Activated T-cell treated with anti-CD3 and anti-CD28 coated beads, Interleukin-2, amount 50 U/mL, for 72 hours (primary cell): ENCODE results near the gene RAD51D. TPM values are rescaled to one million over a fixed set of nuclear protein-coding genes. Genes with fewer than 3 reads are reported as not detected.

Experiments
- ATAC-seq, 2 donors: fragments of 150-1000 bp; cut with Tn5 transposase; replicated peaks in 1 of 2; 2 replicates each; pipeline ENCODE4 v1.10.0; 2021; ENCODE audit warnings: moderate library complexity in 2 of 2, mild to moderate bottlenecking in 1 of 2
- DNase-seq, 2 donors: peaks; one replicate each; pipeline ENCODE4 v3.0.0; 2021 to 2022; ENCODE audit warnings: mixed read lengths in 1 of 2
- H3K27ac Mint-ChIP-seq: one replicate; pipeline ENCODE4 v1.8.0; 2022; ENCODE audit warnings: mild to moderate bottlenecking, moderate library complexity, mixed read lengths
- H3K27me3 Mint-ChIP-seq: one replicate; pipeline ENCODE4 v1.8.0; 2022; ENCODE audit warnings: low read depth, mixed read lengths
- H3K36me3 Mint-ChIP-seq, 2 donors: one replicate each; pipeline ENCODE4 v1.8.0; 2022; ENCODE audit warnings: mixed read lengths in 2 of 2, mild to moderate bottlenecking in 1 of 2; ENCODE audit not compliant: insufficient read depth in 2 of 2
- H3K4me1 Mint-ChIP-seq: one replicate; pipeline ENCODE4 v1.8.0; 2022; ENCODE audit warnings: low read depth, mixed read lengths
- H3K4me3 Mint-ChIP-seq, 2 donors: one replicate each; pipeline ENCODE4 v1.8.0; 2022; ENCODE audit warnings: mild to moderate bottlenecking in 2 of 2, mixed read lengths in 2 of 2, moderate library complexity in 2 of 2
- H3K9me3 Mint-ChIP-seq, 2 donors: one replicate each; pipeline ENCODE4 v1.8.0; 2022; ENCODE audit warnings: mixed read lengths in 2 of 2
- total RNA-seq, 2 donors: library from RNA; stranded (reverse); gene quantifications; one replicate each; pipeline ENCODE4 v1.2.3, GENCODE V29; 2022

The RAD51D gene
- 10 to 100 TPM; 35.3 to 44.5 TPM for total RNA-seq

DNA sequence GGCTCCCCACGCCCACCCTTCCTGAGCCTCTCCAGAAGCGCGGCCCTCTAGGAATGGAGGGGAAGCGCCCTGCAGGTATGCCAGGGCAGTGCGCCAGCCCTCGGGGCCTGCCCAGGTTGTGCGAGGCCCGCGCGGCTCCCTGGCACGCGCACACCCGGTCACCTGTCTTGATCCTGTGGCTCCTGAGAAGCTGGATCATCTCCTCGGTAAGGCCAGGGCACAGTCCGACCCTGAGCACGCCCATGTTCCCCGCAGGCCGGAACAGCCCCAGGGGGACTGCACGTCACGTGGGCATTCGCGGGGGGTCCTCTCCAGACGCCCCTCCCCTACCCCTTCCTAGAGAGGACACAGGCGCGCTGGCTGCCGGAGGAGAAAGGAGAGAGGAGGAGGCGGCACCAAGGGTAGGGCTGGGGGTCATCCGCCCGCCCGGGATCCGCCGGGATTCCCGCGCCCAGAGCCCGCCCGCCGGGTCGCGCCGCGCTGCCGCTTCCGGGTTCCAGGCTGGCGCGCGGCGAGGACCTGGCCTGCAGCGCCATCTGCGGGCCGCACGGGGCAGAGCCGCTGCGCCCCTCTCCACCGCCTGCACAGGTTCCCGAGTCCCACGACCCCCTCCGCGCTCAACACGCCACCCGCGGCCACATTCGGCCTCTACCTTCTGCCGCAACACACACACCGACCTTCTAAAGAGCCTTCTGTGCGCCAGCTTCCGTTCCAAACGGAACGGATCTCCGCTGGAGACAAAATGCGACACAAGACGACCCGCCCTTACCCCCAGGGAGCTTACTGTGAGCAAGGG, at the start of gene RAD51D:
Gene RAD51D (minus strand): TSS at position 491 of the 796 bp plus-strand sequence. CDS start 247 bp downstream, at position 244.
- Mint-ChIP-seq H3K9me3 (no peaks in the 10 kb centered on the region), H3K36me3 (peaks cover 2 to 4% of the 10 kb centered on the region in 2 donors), H3K4me1 (peaks cover 35% of the 10 kb centered on the region), H3K4me3 (peak within 1 kb of the TSS; percentile 91 to 97), H3K27me3 (no peaks in the 10 kb centered on the region), H3K27ac (peak within 1 kb of the TSS; percentile 85)
- DNase-seq (peak; percentile 82 to 90), ATAC-seq (peak; percentile 91 to 94)

GRCh38 chr17:35167666-35168065, 48.0 kb upstream of the RAD51D start:
- Mint-ChIP-seq H3K27me3 (no peaks in the 10 kb centered on the region), H3K9me3 (no peaks in the 10 kb centered on the region), H3K4me3 (no peak overlapping the region), H3K4me1 (peaks cover 41% of the 10 kb centered on the region), H3K27ac (no peak overlapping the region), H3K36me3 (no peaks in the 10 kb centered on the region)
- no peak for DNase-seq
- ATAC-seq: no peak

DNA sequence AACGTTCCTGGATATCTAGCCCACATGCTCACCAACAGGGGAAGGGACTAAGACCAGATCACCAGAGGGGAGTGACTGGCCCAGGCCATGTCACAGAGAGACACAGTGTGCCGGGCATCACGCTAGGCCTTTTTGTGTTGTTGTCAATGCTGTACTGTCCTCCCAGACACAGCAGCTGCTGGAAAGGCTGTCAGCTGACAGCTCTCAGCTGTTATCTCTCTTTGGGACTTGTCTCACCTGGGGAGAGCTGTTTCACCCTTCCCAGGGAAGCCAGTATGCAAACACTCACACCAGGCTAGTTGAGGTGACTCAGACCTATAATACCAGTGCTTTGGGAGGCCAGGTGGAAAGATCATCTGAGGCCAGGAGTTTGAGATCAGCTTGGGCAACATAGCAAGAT, 47.4 kb upstream of the RAD51D start:
- no peak overlapping the region for H3K4me3 Mint-ChIP-seq
- DNase-seq (no peak), ATAC-seq (no peak)
- H3K27ac Mint-ChIP-seq: no peak overlapping the region
- no peaks in the 10 kb centered on the region for H3K27me3 Mint-ChIP-seq
- H3K4me1 Mint-ChIP-seq: peaks cover 41% of the 10 kb centered on the region
- H3K9me3 Mint-ChIP-seq: no peaks in the 10 kb centered on the region
- H3K36me3 Mint-ChIP-seq: no peaks in the 10 kb centered on the region

- H3K36me3 Mint-ChIP-seq: no peaks in the 10 kb centered on the region
- no peaks in the 10 kb centered on the region for H3K27me3 Mint-ChIP-seq
- peaks cover 41% of the 10 kb centered on the region for H3K4me1 Mint-ChIP-seq
- H3K9me3 Mint-ChIP-seq: no peaks in the 10 kb centered on the region
- no peak overlapping the region for H3K4me3 Mint-ChIP-seq
- no peak overlapping the region for H3K27ac Mint-ChIP-seq
- DNase-seq (no peak), ATAC-seq (no peak)
Observed at GRCh38 chr17:35166526-35166925, 46.9 kb upstream of the RAD51D start.

DNA sequence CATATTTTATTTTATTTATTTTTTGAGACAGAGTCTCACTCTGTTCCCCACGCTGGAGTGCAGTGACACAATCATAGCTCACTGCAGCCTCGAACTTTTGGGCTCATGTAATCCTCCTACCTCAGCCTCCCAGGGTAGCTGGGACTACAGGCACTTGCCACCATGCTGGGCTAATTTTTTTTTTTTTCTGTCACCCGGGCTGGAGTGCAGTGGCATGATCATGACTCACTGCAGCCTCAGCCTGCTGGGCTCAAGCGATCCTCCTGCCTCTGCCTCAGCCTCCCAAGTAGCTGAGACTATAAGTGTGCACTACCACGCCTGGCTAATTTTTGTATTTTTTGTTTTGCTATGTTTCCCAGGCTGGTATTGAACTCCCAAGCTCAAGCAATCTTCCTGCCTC, 45.1 kb upstream of the RAD51D start:
- H3K36me3 Mint-ChIP-seq: no peaks in the 10 kb centered on the region
- H3K9me3 Mint-ChIP-seq: no peaks in the 10 kb centered on the region
- ATAC-seq (no peak), DNase-seq (no peak)
- no peak overlapping the region for H3K27ac Mint-ChIP-seq
- H3K4me3 Mint-ChIP-seq: no peak overlapping the region
- H3K4me1 Mint-ChIP-seq: peaks cover 53% of the 10 kb centered on the region
- no peaks in the 10 kb centered on the region for H3K27me3 Mint-ChIP-seq

DNA sequence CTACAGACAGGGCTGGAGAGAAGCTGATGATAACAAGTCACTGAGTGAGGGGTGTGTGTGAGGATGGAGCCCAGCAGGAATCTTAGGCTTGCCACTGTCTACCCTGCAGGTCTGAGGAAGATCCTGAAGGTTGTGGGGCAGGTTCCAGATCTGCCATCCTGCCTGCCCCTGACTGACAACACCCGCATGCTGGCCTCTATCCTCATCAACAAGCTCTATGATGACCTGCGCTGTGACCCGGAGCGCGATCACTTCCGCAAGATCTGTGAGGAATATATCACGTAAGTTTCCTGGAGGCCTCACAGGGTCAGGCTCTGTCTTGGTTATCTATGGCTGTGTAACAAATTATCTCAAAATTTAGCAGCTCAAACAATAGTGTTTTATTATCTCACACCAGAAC, 44.2 kb upstream of the RAD51D start:
- no peak for ATAC-seq
- Mint-ChIP-seq H3K4me1 (peaks cover 58% of the 10 kb centered on the region), H3K4me3 (no peak overlapping the region), H3K36me3 (no peaks in the 10 kb centered on the region), H3K9me3 (no peaks in the 10 kb centered on the region), H3K27ac (no peak overlapping the region), H3K27me3 (no peaks in the 10 kb centered on the region)
- no peak for DNase-seq

- no peaks in the 10 kb centered on the region for H3K27me3 Mint-ChIP-seq
- H3K36me3 Mint-ChIP-seq: no peaks in the 10 kb centered on the region
- DNase-seq (no peak), ATAC-seq (no peak)
- H3K9me3 Mint-ChIP-seq: no peaks in the 10 kb centered on the region
- H3K4me1 Mint-ChIP-seq: peaks cover 51% of the 10 kb centered on the region
- H3K4me3 Mint-ChIP-seq: no peak overlapping the region
- no peak overlapping the region for H3K27ac Mint-ChIP-seq
Observed at GRCh38 chr17:35162755-35163154, 43.1 kb upstream of the RAD51D start.

GRCh38 chr17:35161281-35161761, 41.7 kb upstream of the RAD51D start:
- DNase-seq (no peak), ATAC-seq (peak; percentile 46 to 78)
- H3K27me3 Mint-ChIP-seq: no peaks in the 10 kb centered on the region
- no peaks in the 10 kb centered on the region for H3K36me3 Mint-ChIP-seq
- peak overlapping the region; percentile 35 for H3K27ac Mint-ChIP-seq
- H3K4me1 Mint-ChIP-seq: peaks cover 47% of the 10 kb centered on the region
- H3K4me3 Mint-ChIP-seq: peak overlapping the region; percentile 63
- no peaks in the 10 kb centered on the region for H3K9me3 Mint-ChIP-seq

- DNase-seq: no peak
- peak overlapping the region; percentile 35 for H3K27ac Mint-ChIP-seq
- peak overlapping the region; percentile 63 for H3K4me3 Mint-ChIP-seq
- H3K27me3 Mint-ChIP-seq: no peaks in the 10 kb centered on the region
- H3K9me3 Mint-ChIP-seq: no peaks in the 10 kb centered on the region
- ATAC-seq: peak; percentile 57 to 64
- no peaks in the 10 kb centered on the region for H3K36me3 Mint-ChIP-seq
- H3K4me1 Mint-ChIP-seq: peaks cover 51% of the 10 kb centered on the region
Observed at GRCh38 chr17:35160354-35161201, 40.9 kb upstream of the RAD51D start.

DNA sequence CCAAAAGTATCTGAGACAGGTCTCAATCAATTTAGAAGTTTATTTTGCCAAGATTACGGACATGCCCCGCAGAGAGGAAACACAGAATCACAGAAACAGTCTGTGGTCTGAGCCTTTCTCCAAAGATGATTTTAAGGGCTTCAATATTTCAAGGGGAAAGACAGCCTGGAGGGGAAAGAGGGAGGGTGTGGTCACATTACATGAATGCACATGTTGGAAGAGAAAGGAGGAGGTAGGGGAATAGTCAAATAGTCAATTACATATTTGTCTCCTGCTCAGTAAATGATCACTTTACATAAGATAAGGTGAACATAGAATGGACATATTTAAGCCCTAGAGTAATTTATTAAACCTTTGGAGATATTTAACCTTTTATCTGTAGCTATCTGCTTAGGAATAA, 40.3 kb upstream of the RAD51D start:
- Mint-ChIP-seq H3K27me3 (no peaks in the 10 kb centered on the region), H3K27ac (no peak overlapping the region), H3K4me3 (peak overlapping the region in 1 of 2 donors; percentile 63)

DNA sequence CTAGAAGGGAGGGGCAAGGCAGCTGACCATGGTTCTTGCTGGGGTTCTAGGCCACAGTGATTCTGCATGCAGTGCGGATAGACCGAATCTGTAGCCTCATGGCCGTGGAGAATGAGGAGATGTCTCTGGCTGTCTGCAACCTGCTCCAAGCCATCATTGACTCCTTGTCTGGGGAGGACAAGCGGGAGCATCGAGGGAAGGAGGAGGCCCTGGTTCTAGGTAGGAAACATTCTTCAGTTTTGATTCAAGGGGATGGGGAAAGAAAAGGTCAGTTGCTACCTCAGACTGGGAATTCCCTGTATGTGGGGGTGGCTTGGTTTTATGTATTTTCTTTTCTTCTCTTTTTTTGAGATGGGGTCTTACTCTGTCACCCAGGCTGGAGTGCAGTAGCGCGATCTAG, 35.6 kb upstream of the RAD51D start:
- no peak overlapping the region for H3K27ac Mint-ChIP-seq
- no peaks in the 10 kb centered on the region for H3K36me3 Mint-ChIP-seq
- H3K4me3 Mint-ChIP-seq: no peak overlapping the region
- peaks cover 15% of the 10 kb centered on the region for H3K4me1 Mint-ChIP-seq
- H3K9me3 Mint-ChIP-seq: no peaks in the 10 kb centered on the region
- no peaks in the 10 kb centered on the region for H3K27me3 Mint-ChIP-seq
- DNase-seq (no peak), ATAC-seq (no peak)

More for the DNA sequence above, 40.3 kb upstream of the RAD51D start:
- no peaks in the 10 kb centered on the region for H3K9me3 Mint-ChIP-seq
- ATAC-seq: no peak
- no peak for DNase-seq
- no peaks in the 10 kb centered on the region for H3K36me3 Mint-ChIP-seq
- peaks cover 45% of the 10 kb centered on the region for H3K4me1 Mint-ChIP-seq

- no peaks in the 10 kb centered on the region for H3K27me3 Mint-ChIP-seq
- no peak overlapping the region for H3K27ac Mint-ChIP-seq
- DNase-seq (no peak), ATAC-seq (no peak)
- no peak overlapping the region for H3K4me3 Mint-ChIP-seq
- peaks cover 7% of the 10 kb centered on the region for H3K4me1 Mint-ChIP-seq
- H3K9me3 Mint-ChIP-seq: no peaks in the 10 kb centered on the region
- H3K36me3 Mint-ChIP-seq: no peaks in the 10 kb centered on the region
Observed at GRCh38 chr17:35154196-35155165, 34.8 kb upstream of the RAD51D start.
